Measurements from ENCODE around the gene JAKMIP2. TPM values are rescaled to one million over a fixed set of nuclear protein-coding genes. Genes with fewer than 3 reads are reported as not detected.

The JAKMIP2 gene
- polyA plus RNA-seq, 1 of the 3 experiments (the other 2 are of a cell fraction): 2.1 TPM

- no peak for TF ChIP-seq GATA2 (CRISPR knock-in tag; IDR thresholded peaks at IDR 0.05)
- TF ChIP-seq USF2 (IDR thresholded peaks at IDR 0.05; ENCODE audit: borderline replicate concordance, low read depth, low read length): no peak
These were observed 151.0 kb downstream of the JAKMIP2 start (continued) for GRCh38 chr5:147631428-147632003.

- Histone ChIP-seq H2AFZ (ENCODE audit: low read depth) (no peak overlapping the region), H3K36me3 (replicated peaks in 1 of 2; ENCODE audit: control insufficient read depth in 1 of 2, insufficient read depth in 2 of 2, low read length in 1 of 2) (peaks cover 0 to 2% of the 10 kb centered on the region in 2 experiments), H3K27ac (ENCODE audit: low read depth in 2 of 2, low read length in 1 of 2) (no peak overlapping the region), H4K20me1 (ENCODE audit: insufficient read depth) (no peaks in the 10 kb centered on the region), H3K9ac (no peak overlapping the region), H3F3A (replicated peaks; ENCODE audit: insufficient read depth) (no peaks in the 10 kb centered on the region), H3K4me2 (no peak overlapping the region), H3K9me3 (no peaks in the 10 kb centered on the region), H3K4me1 (ENCODE audit: control insufficient read depth in 1 of 2, insufficient read depth in 2 of 2, low read depth in 1 of 2, low read length in 1 of 2) (peaks cover 0 to 15% of the 10 kb centered on the region in 2 experiments; a peak in 1 of 4 replicates), H3K27me3 (ENCODE audit: insufficient read depth) (no peaks in the 10 kb centered on the region), H3K79me2 (ENCODE audit: insufficient read depth) (no peaks in the 10 kb centered on the region), H3K4me3 (ENCODE audit: low read depth in 2 of 2, low read length in 1 of 2) (no peak overlapping the region), H3K9me2 (no peaks in the 10 kb centered on the region)
- 83% methylated on average over 4 of the region's 4 CpGs for WGBS (ENCODE audit: low lambda C conversion rate)
- CTCF ChIA-PET: interaction anchor here (1.3 to 11.4 kb wide), 14 partner anchors 8 to 226 kb away, joined by 4 to 257 read pairs (median 8); partner anchors contain the start of gene JAKMIP2
- TF ChIP-seq RAD21 (IDR thresholded peaks at IDR 0.05; ENCODE audit: low read length) (no peak), MEF2A (IDR thresholded peaks at IDR 0.05; ENCODE audit: borderline replicate concordance, low read depth) (no peak), MXI1 (IDR thresholded peaks at IDR 0.05; ENCODE audit: low read depth, low read length) (no peak), JUND (IDR thresholded peaks at IDR 0.05) (no peak), FOXM1 (IDR thresholded peaks at IDR 0.05; ENCODE audit: low read depth) (no peak), RCOR1 (IDR thresholded peaks at IDR 0.05; ENCODE audit: low read length) (no peak), TCF12 (IDR thresholded peaks at IDR 0.05) (no peak), USF1 (IDR thresholded peaks at IDR 0.05; ENCODE audit: borderline replicate concordance, low read depth) (no peak), POLR2AphosphoS5 (IDR thresholded peaks at IDR 0.05; ENCODE audit: low read depth, low read length) (no peak), RFX5 (IDR thresholded peaks at IDR 0.05; ENCODE audit: low read length) (no peak), NRF1 (IDR thresholded peaks at IDR 0.05; ENCODE audit: low read depth, low read length) (no peak), EZH2phosphoT487 (IDR thresholded peaks at IDR 0.05; ENCODE audit: borderline replicate concordance, low read depth) (no peak), IRF3 (IDR thresholded peaks at IDR 0.05; ENCODE audit: low read depth, low read length) (no peak), TEAD4 (IDR thresholded peaks at IDR 0.05; ENCODE audit: borderline replicate concordance, insufficient read depth) (no peak), EP300 (IDR thresholded peaks at IDR 0.05; ENCODE audit: borderline replicate concordance in 1 of 2, low read depth in 1 of 2, low read length in 1 of 2) (no peak), SIN3A (IDR thresholded peaks at IDR 0.05; ENCODE audit: borderline replicate concordance, low read depth, low read length) (no peak), NFIC (IDR thresholded peaks at IDR 0.05; ENCODE audit: borderline replicate concordance) (no peak)
- no peak for DNase-seq
- POLR2A ChIA-PET: no interaction called here
These were observed 153.3 kb downstream of the JAKMIP2 start for GRCh38 chr5:147629196-147629595.
